Measurements from ENCODE around the gene PIGN. TPM values are rescaled to one million over a fixed set of nuclear protein-coding genes. Genes with fewer than 3 reads are reported as not detected.

Gene PIGN
- total and polyA plus RNA-seq, 8 donors, result 2.0 to 113 (median 23.8) TPM

GRCh38 chr18:61992923-61993322, 193.9 kb downstream of the PIGN start:
- Histone ChIP-seq H3K9me3 (no peaks in the 10 kb centered on the region), H3K27me3 (no peaks in the 10 kb centered on the region), H3K36me3 (no peaks in the 10 kb centered on the region), H3K4me1 (peaks cover 5 to 17% (median 15%) of the 10 kb centered on the region in 4 donors), H3K27ac (peak overlapping the region in 2 of 5 donors; percentile 18 to 44), H3K4me3 (no peak overlapping the region)
- TF ChIP-seq EP300 (IDR thresholded peaks at IDR 0.05) (no peak), POLR2A (IDR thresholded peaks at IDR 0.05) (no peak), POLR2AphosphoS5 (IDR thresholded peaks at IDR 0.05) (peak in 1 of 3 donors; percentile 16), CTCF (IDR thresholded peaks at IDR 0.05) (no peak)
- peak in 1 of 2 donors; percentile 31 for DNase-seq
- 0 to 5% (median 3%) methylated on average over 2 of the region's 2 CpGs for WGBS, 5 donors
- intact Hi-C loops (cut with DNase I; ENCODE audit: low total_unique reads), result no loop called here

DNA sequence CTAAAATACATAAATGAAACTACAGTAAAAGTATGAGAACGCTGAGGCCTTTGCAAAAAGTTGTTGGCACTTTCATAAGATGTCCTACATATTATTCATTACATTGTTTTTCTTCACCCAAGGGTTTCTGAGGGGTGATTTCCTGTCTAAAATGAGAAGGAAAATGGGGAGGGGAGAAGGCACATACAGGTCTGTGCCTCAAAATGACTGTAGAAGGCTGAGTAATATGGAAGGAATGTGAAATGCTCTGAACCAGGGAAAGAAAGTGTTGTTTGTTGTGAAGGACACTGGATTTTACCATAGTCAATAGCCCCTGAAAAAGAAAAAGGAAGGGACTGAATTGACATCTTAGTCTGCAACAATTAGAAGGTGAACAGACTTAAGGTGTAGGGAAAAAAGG, 194.6 kb downstream of the PIGN start:
- no peaks in the 10 kb centered on the region for H3K9me3 ChIP-seq
- intact Hi-C loops (cut with DNase I; ENCODE audit: low total_unique reads), result no loop called here
- TF ChIP-seq POLR2A (IDR thresholded peaks at IDR 0.05) (no peak), CTCF (IDR thresholded peaks at IDR 0.05) (no peak), EP300 (IDR thresholded peaks at IDR 0.05) (no peak), POLR2AphosphoS5 (IDR thresholded peaks at IDR 0.05) (no peak)
- WGBS, 5 donors, result 50 to 71% (median 69%) methylated on average over 1 of the region's 1 CpG
- H3K4me1 ChIP-seq, result peaks cover 5 to 17% (median 15%) of the 10 kb centered on the region in 4 donors
- DNase-seq, result no peak
- peak overlapping the region in 2 of 5 donors; percentile 18 to 44 for H3K27ac ChIP-seq
- no peaks in the 10 kb centered on the region for H3K36me3 ChIP-seq
- no peak overlapping the region for H3K4me3 ChIP-seq
- H3K27me3 ChIP-seq, result no peaks in the 10 kb centered on the region

DNA sequence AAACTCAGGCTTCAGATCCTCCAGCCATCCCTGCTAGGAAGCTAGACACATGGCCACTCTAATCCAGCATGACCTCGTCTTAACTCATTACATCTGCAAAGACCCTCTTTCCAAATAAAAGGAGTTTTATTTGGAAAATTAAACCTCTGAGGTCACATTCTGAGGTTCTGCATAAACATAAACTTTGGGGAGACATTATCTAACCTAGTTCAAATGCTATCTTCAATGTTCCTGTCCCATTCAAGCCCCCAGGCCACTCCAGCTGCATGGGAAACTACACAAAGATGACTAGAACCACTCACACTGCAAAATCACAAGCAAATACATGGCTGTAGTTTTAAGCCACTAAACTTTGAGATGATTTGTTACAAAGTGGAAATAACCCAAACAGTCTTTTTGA, 195.0 kb downstream of the PIGN start:
- no peak for DNase-seq
- Histone ChIP-seq H3K4me1 (peaks cover 5 to 17% (median 15%) of the 10 kb centered on the region in 4 donors), H3K36me3 (no peaks in the 10 kb centered on the region), H3K9me3 (no peaks in the 10 kb centered on the region), H3K4me3 (no peak overlapping the region), H3K27ac (no peak overlapping the region), H3K27me3 (no peaks in the 10 kb centered on the region)
- intact Hi-C loops (cut with DNase I; ENCODE audit: low total_unique reads), result no loop called here
- 73 to 100% (median 89%) methylated on average over 1 of the region's 1 CpG for whole genome bisulfite sequencing, 5 donors
- no peak for TF ChIP-seq EP300 (IDR thresholded peaks at IDR 0.05)

- H3K4me3 ChIP-seq, result no peak overlapping the region
- no peak overlapping the region for H3K27ac ChIP-seq
- TF ChIP-seq POLR2AphosphoS5 (IDR thresholded peaks at IDR 0.05), result no peak
- no peak for TF ChIP-seq CTCF (IDR thresholded peaks at IDR 0.05)
- TF ChIP-seq EP300 (IDR thresholded peaks at IDR 0.05), result no peak
- no peak for TF ChIP-seq POLR2A (IDR thresholded peaks at IDR 0.05)
- intact Hi-C loops (cut with DNase I; ENCODE audit: low total_unique reads), result no loop called here
- peaks cover 5 to 17% (median 15%) of the 10 kb centered on the region in 4 donors for H3K4me1 ChIP-seq
- no peak for DNase-seq
- no peaks in the 10 kb centered on the region for H3K9me3 ChIP-seq
- WGBS, 5 donors, result 69 to 84% (median 80%) methylated on average over 3 of the region's 3 CpGs
- no peaks in the 10 kb centered on the region for H3K27me3 ChIP-seq
- no peaks in the 10 kb centered on the region for H3K36me3 ChIP-seq
These were observed 195.7 kb downstream of the PIGN start for GRCh38 chr18:61991201-61991600.

Other genes with a start within 250 kb of the PIGN start
- gene RELCH, start 199 bp upstream of the PIGN start, total RNA-seq, result 10 to 100 TPM; 32.1 to 85.9 (median 55.9) TPM
- gene RELCH, start 199 bp upstream of the PIGN start, polyA plus RNA-seq, result 10 to 100 TPM in 1 of 3 donors, 1 to 10 TPM in 2; 4.9 to 17.2 (median 5.5) TPM
- 10 to 100 TPM in 3 of 5 donors, 1 to 10 TPM in 1, under 1 TPM in 1; 0.45 to 50.3 (median 18.5) TPM for gene TNFRSF11A, start 138.3 kb upstream of the PIGN start, total RNA-seq
- 1 to 10 TPM in 1 of 3 donors, under 1 TPM in 2; 0.50 to 1.2 (median 0.92) TPM for gene TNFRSF11A, start 138.3 kb upstream of the PIGN start, polyA plus RNA-seq